Liver (tissue), 9 donors: ENCODE results near the gene DHH. TPM values are rescaled to one million over a fixed set of nuclear protein-coding genes. Genes with fewer than 3 reads are reported as not detected.

Experiments used
- DNase-seq: peaks from one replicate; pipeline ENCODE4 v3.0.0-alpha.2; 2017; ENCODE audit warnings: low spot score
- H3K27ac ChIP-seq, 2 donors: one replicate each; pipeline ENCODE4 v1.7.0; 2013; ENCODE audit warnings: inconsistent platforms in 2 of 2, low read length in 2 of 2, control low read depth in 1 of 2, low read depth in 1 of 2, mild to moderate bottlenecking in 1 of 2
- H3K27me3 ChIP-seq, 4 donors: one replicate each; pipeline versions ENCODE4 v1.6.1 to v1.7.0; 2013; ENCODE audit warnings: low read length in 3 of 4, inconsistent platforms in 1 of 4, mild to moderate bottlenecking in 1 of 4, moderate library complexity in 1 of 4; ENCODE audit not compliant: control insufficient read depth in 4 of 4, insufficient read depth in 4 of 4
- H3K36me3 ChIP-seq, 4 donors: one replicate each; pipeline versions ENCODE4 v1.6.1 to v1.7.0; 2013; ENCODE audit warnings: low read length in 3 of 4, mild to moderate bottlenecking in 3 of 4, low read depth in 1 of 4, moderate library complexity in 1 of 4; ENCODE audit not compliant: control insufficient read depth in 4 of 4, insufficient read depth in 3 of 4
- H3K4me1 ChIP-seq, 4 donors: one replicate each; pipeline versions ENCODE4 v1.6.1 to v1.7.0; 2013; ENCODE audit warnings: low read length in 3 of 4, mild to moderate bottlenecking in 3 of 4, moderate library complexity in 1 of 4; ENCODE audit not compliant: control insufficient read depth in 4 of 4, insufficient read depth in 4 of 4
- H3K4me3 ChIP-seq, 3 donors: one replicate each; pipeline versions ENCODE4 v1.6.1 to v1.7.0; 2013; ENCODE audit warnings: low read length in 3 of 3, control low read depth in 1 of 3, low read depth in 1 of 3, mild to moderate bottlenecking in 1 of 3
- H3K9ac ChIP-seq, 2 donors: one replicate each; pipeline ENCODE4 v1.7.0; 2013; ENCODE audit warnings: low read length in 2 of 2, mild to moderate bottlenecking in 2 of 2, moderate library complexity in 2 of 2, control low read depth in 1 of 2, low read depth in 1 of 2
- H3K9me3 ChIP-seq, 4 donors: one replicate each; pipeline versions ENCODE4 v1.6.1 to v1.7.0; 2013; ENCODE audit warnings: low read length in 3 of 4; ENCODE audit not compliant: control insufficient read depth in 4 of 4
- ATF3 ChIP-seq: IDR thresholded peaks from 2 replicates; pipeline ENCODE4 v1.6.1; 2016; ENCODE audit warnings: antibody characterized with exemption
- CTCF ChIP-seq: fragments of 150-350 bp; IDR thresholded peaks from 2 replicates; pipeline ENCODE4 v1.5.1; 2017; ENCODE audit warnings: improper control_type of control experiment, low read depth, low read length; ENCODE audit not compliant: missing input control
- EGR1 ChIP-seq, 2 donors: IDR thresholded peaks; 2 replicates each; pipeline ENCODE4 v1.6.1; 2016 to 2018; ENCODE audit warnings: antibody characterized with exemption in 2 of 2, low read depth in 2 of 2
- FOXA1 ChIP-seq: IDR thresholded peaks from 2 replicates; pipeline ENCODE4 v1.6.1; 2016; ENCODE audit warnings: antibody characterized with exemption
- FOXA2 ChIP-seq: IDR thresholded peaks from 2 replicates; pipeline ENCODE4 v1.6.1; 2016; ENCODE audit warnings: antibody characterized with exemption
- GABPA ChIP-seq, 2 donors: IDR thresholded peaks in 1 of 2; conservative IDR thresholded peaks in 1 of 2; 2 replicates each; pipeline ENCODE4 v1.6.1; 2016; ENCODE audit warnings: antibody characterized with exemption in 2 of 2, mild to moderate bottlenecking in 1 of 2, moderate library complexity in 1 of 2
- HNF4A ChIP-seq, 2 donors: conservative IDR thresholded peaks; 2 replicates each; pipeline ENCODE4 v1.6.1; 2016; ENCODE audit warnings: antibody characterized with exemption in 2 of 2, mild to moderate bottlenecking in 2 of 2
- HNF4G ChIP-seq: IDR thresholded peaks from 2 replicates; pipeline ENCODE4 v1.6.1; 2016; ENCODE audit warnings: antibody characterized with exemption
- JUND ChIP-seq, 2 donors: IDR thresholded peaks; 2 replicates each; pipeline ENCODE4 v1.6.1; 2016; ENCODE audit warnings: antibody characterized with exemption in 2 of 2
- NR2F2 ChIP-seq: IDR thresholded peaks from 2 replicates; pipeline ENCODE4 v1.6.1; 2016; ENCODE audit warnings: antibody characterized with exemption
- REST ChIP-seq: IDR thresholded peaks from 2 replicates; pipeline ENCODE4 v1.6.1; 2016; ENCODE audit warnings: antibody characterized with exemption, mild to moderate bottlenecking
- RXRA ChIP-seq, 2 donors: IDR thresholded peaks; 2 replicates each; pipeline ENCODE4 v1.6.1; 2017 to 2018; ENCODE audit warnings: antibody characterized with exemption in 2 of 2, mild to moderate bottlenecking in 1 of 2
- SP1 ChIP-seq: IDR thresholded peaks from 2 replicates; pipeline ENCODE4 v1.6.1; 2018; ENCODE audit warnings: antibody characterized with exemption, mild to moderate bottlenecking
- TAF1 ChIP-seq: conservative IDR thresholded peaks from 2 replicates; pipeline ENCODE4 v1.6.1; 2016; ENCODE audit warnings: antibody characterized with exemption, mild to moderate bottlenecking
- YY1 ChIP-seq: IDR thresholded peaks from 2 replicates; pipeline ENCODE4 v1.6.1; 2016; ENCODE audit warnings: antibody characterized with exemption, mild to moderate bottlenecking
- WGBS: extraction: QIAGEN DNeasy Blood & Tissue Kit; methylation state at CpG from one replicate; pipeline ENCODE4 v1.1.7; 2013; 5-methylcytosine and 5-hydroxymethylcytosine counted together
- polyA plus RNA-seq, 2 donors: library from polyadenylated mRNA; stranded (reverse) in 1 of 2; unstranded in 1 of 2; fragments of 200-250 nt in 1 of 2; fragments of >200 nt in 1 of 2; fragmentation: Nextera tagmentation in 1 of 2; extraction: Ambion mirVana in 1 of 2; gene quantifications; one replicate each; pipeline versions ENCODE4 v1.2.1 to v1.2.3, GENCODE V29; 2013 to 2015
- total RNA-seq, 2 donors: library from RNA; depleted of rRNA; stranded (reverse); fragments of >200 nt; gene quantifications; one replicate each; pipeline ENCODE4 v1.2.3, GENCODE V29; 2014
- TF ChIP-seq, protein P1 (sequence below): IDR thresholded peaks from 2 replicates; pipeline ENCODE4 v1.6.1; 2016; ENCODE audit warnings: antibody characterized with exemption
- TF ChIP-seq, protein P2 (sequence below): IDR thresholded peaks from 2 replicates; pipeline ENCODE4 v1.6.1; 2016; ENCODE audit warnings: antibody characterized with exemption
- donor health status: healthy.
- donor health status: healthy.
- donor health status: healthy.
- donor health status: healthy.
- donor health status: healthy.

DHH gene
- total RNA-seq (under 1 TPM; 0.08 to 0.09 TPM), polyA plus RNA-seq (under 1 TPM in 1 of 2 donors, not detected in 1; 0.09 TPM)

- H3K4me1 ChIP-seq, result peaks cover 14 to 30% (median 20%) of the 10 kb centered on the region in 4 donors
- no peak within 1 kb of the TSS for H3K9ac ChIP-seq
These were observed at the start of gene DHH for GRCh38 chr12:49094160-49094974. TSS of gene DHH (minus strand) at chr12:49094801. CDS start at chr12:49094512, 289 bp downstream.

More at GRCh38 chr12:49094160-49094974, at the start of gene DHH:
- H3K27me3 ChIP-seq, result peaks cover 0 to 9% (median 4%) of the 10 kb centered on the region in 4 donors
- H3K4me3 ChIP-seq, result no peak within 1 kb of the TSS
- TF ChIP-seq, protein P1, sequence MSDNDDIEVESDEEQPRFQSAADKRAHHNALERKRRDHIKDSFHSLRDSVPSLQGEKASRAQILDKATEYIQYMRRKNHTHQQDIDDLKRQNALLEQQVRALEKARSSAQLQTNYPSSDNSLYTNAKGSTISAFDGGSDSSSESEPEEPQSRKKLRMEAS, result no peak
- TF ChIP-seq JUND (IDR thresholded peaks at IDR 0.05), result no peak
- TF ChIP-seq HNF4G, result no peak
- no peak for TF ChIP-seq FOXA1
- TF ChIP-seq EGR1 (IDR thresholded peaks at IDR 0.05; ENCODE audit: low read depth in 2 of 2), result no peak
- no peak for TF ChIP-seq NR2F2
- no peak for TF ChIP-seq SP1
- no peak for TF ChIP-seq FOXA2
- TF ChIP-seq RXRA (IDR thresholded peaks at IDR 0.05), result no peak
- no peak for TF ChIP-seq TAF1
- TF ChIP-seq ATF3, result no peak
- TF ChIP-seq HNF4A (conservative IDR thresholded peaks at IDR 0.05), result no peak
- TF ChIP-seq REST, result no peak
- TF ChIP-seq, protein P2, sequence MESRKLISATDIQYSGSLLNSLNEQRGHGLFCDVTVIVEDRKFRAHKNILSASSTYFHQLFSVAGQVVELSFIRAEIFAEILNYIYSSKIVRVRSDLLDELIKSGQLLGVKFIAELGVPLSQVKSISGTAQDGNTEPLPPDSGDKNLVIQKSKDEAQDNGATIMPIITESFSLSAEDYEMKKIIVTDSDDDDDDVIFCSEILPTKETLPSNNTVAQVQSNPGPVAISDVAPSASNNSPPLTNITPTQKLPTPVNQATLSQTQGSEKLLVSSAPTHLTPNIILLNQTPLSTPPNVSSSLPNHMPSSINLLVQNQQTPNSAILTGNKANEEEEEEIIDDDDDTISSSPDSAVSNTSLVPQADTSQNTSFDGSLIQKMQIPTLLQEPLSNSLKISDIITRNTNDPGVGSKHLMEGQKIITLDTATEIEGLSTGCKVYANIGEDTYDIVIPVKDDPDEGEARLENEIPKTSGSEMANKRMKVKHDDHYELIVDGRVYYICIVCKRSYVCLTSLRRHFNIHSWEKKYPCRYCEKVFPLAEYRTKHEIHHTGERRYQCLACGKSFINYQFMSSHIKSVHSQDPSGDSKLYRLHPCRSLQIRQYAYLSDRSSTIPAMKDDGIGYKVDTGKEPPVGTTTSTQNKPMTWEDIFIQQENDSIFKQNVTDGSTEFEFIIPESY, result no peak
- no peak for TF ChIP-seq YY1
- TF ChIP-seq GABPA (IDR thresholded peaks at IDR 0.05 in 1 of 2, conservative IDR thresholded peaks at IDR 0.05 in 1 of 2), result no peak
- TF ChIP-seq CTCF, result no peak
- no peaks in the 10 kb centered on the region for H3K9me3 ChIP-seq
- WGBS, result 6% methylated on average over 49 of the region's 49 CpGs
- DNase-seq, result no peak
- H3K36me3 ChIP-seq, result peaks cover 0 to 17% (median 15%) of the 10 kb centered on the region in 4 donors
- H3K27ac ChIP-seq, result no peak within 1 kb of the TSS
